Mesodermal cell (in vitro differentiated cells): ENCODE data around the gene CACNA1E.
"Not testable (repeated sequence)": the region's sequence is repeated elsewhere in the genome, so short reads cannot be mapped to it uniquely, and the experiment has no call there.

Experiments used
- H3K27ac ChIP-seq: 2 replicates; pipeline ENCODE4 v1.7.0; 2013; ENCODE audit warnings: mild to moderate bottlenecking, low read depth, low read length, moderate library complexity; ENCODE audit not compliant: severe bottlenecking
- H3K36me3 ChIP-seq: 2 replicates; pipeline ENCODE4 v1.7.1; 2013; ENCODE audit warnings: mild to moderate bottlenecking, low read length, moderate library complexity; ENCODE audit not compliant: control insufficient read depth, insufficient read depth
- H3K4me1 ChIP-seq: one replicate; pipeline ENCODE4 v1.7.1; 2013; ENCODE audit warnings: mild to moderate bottlenecking, low read length; ENCODE audit not compliant: insufficient read depth, control insufficient read depth, poor library complexity, severe bottlenecking
- H3K4me3 ChIP-seq: 2 replicates; pipeline ENCODE4 v1.7.0; 2013; ENCODE audit warnings: low read length, control low read depth, mild to moderate bottlenecking; ENCODE audit not compliant: insufficient read depth, poor library complexity, severe bottlenecking; ENCODE audit errors: extremely low read depth
- H3K9me3 ChIP-seq: 2 replicates; pipeline ENCODE4 v1.7.1; 2013; ENCODE audit warnings: mild to moderate bottlenecking, low read length, moderate library complexity; ENCODE audit not compliant: control insufficient read depth
- whole genome bisulfite sequencing, 2 experiments: methylation state at CpG; one replicate each; pipeline ENCODE4 v1.1.5; 2013; ENCODE audit warnings: missing lambda C conversion rate in 2 of 2; ENCODE audit not compliant: insufficient coverage in 2 of 2; 5-methylcytosine and 5-hydroxymethylcytosine counted together

Gene CACNA1E

DNA sequence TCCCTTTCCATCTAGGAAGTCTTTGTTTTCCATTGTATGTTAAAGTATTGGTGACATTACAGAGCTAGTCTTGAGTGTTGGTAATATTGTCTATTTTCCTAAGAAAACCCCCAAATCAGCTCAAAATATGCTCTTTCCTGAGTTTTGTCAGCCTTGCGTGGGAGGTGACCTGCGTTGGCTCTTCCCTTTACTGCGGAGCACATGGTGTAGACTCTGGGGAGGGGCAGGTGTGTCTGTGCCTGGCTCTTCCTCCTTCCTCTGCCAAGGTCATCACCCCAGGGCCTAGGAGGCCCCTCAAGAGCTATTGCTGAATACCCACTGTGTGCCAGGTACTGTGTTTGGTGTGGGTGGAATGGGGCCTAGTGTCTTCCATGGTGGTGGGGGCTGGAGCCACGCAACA lies 33.4 kb downstream of the CACNA1E start:
- H3K27ac ChIP-seq, result no peak overlapping the region
- H3K4me1 ChIP-seq, result no peaks in the 10 kb centered on the region
- no peaks in the 10 kb centered on the region for H3K9me3 ChIP-seq
- no peaks in the 10 kb centered on the region for H3K36me3 ChIP-seq
- 86 to 94% methylated on average over 1 to 2 of the region's 4 CpGs for WGBS, 2 experiments
- H3K4me3 ChIP-seq, result no peak overlapping the region

DNA sequence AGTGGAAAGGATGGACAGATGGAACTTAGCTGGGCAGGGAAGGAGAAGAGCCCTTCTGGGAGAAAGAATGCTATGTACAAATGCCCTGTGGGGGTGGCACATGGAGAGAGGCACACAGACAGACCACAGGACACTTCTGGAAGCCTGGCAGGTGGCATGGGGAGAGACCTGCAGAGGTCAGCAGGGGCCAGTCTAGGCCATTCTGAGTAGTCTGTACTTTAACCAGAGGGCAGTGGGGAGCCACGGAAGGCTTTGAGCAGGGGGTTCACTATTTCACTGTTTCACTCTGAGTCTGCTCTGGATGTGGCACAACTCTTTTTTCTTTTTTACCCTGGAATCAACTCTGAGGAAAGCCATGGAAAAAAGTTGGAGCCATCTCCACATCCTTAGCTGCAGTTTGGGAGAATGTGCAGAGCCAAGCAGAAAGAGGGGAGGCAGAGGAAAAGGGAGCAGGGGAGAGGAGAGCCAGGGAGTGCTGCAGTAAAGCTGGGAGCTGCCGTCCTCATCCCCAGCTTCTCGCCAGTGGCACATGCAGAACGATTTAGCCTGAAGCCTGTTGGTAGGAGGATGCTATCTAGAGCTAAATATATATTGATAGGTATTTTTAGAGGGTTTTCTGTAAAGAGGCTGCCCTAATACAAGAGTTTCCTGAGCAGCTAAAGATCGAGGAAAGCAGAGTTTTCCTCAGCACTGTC lies 34.0 kb downstream of the CACNA1E start:
- H3K4me1 ChIP-seq, result no peaks in the 10 kb centered on the region
- WGBS, 2 experiments, result 64 to 66% methylated on average over 5 of the region's 5 CpGs
- H3K36me3 ChIP-seq, result no peaks in the 10 kb centered on the region
- H3K9me3 ChIP-seq, result no peaks in the 10 kb centered on the region
- no peak overlapping the region for H3K4me3 ChIP-seq
- H3K27ac ChIP-seq, result no peak overlapping the region

DNA sequence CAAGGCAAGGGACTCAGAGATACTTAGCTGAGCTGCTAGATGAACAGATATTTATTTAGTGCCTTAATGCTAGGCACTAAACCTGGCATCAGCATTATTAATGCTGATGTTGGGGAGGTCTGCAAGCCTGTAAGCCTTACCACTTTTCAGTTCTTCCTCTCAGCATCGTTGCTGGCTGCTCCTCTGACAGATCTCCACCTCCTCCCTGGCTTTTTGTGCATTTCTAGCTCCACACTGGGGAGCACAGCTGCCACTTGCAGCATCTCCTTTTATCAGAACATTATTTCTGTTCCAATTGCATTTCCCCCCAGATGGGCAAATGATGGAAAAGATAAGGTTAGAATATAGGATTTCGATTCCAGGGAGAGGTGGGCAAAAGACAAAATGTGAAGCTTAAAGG lies 34.8 kb downstream of the CACNA1E start:
- WGBS, 2 experiments, result 69 to 93% methylated on average over 2 of the region's 2 CpGs
- no peaks in the 10 kb centered on the region for H3K9me3 ChIP-seq
- no peaks in the 10 kb centered on the region for H3K36me3 ChIP-seq
- no peak overlapping the region for H3K27ac ChIP-seq
- H3K4me1 ChIP-seq, result no peaks in the 10 kb centered on the region
- H3K4me3 ChIP-seq, result no peak overlapping the region

DNA sequence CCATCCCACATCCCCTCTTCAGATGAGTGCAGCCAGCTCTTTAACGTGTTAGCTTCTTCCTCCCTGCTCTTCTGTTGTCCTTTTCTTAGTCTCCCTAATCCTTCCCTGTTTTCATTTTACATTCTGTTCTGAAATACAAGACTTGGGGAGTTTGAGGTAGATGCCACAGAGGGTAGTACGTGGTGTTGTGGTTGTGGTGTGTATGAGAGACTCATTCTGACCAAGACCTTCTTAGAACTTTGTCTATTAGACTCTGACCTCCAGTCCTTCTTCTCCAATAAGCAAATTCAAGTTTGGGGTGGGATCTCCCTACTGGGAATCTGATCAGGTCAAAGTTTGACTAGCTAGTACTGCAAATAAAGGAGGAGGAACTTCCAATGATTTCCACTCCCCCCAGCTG lies 39.5 kb downstream of the CACNA1E start:
- Histone ChIP-seq H3K9me3 (no peaks in the 10 kb centered on the region), H3K36me3 (no peaks in the 10 kb centered on the region), H3K4me3 (no peak overlapping the region), H3K4me1 (no peaks in the 10 kb centered on the region), H3K27ac (no peak overlapping the region)
- WGBS, 2 experiments, result 80% methylated on average over 1 of the region's 2 CpGs; no CpG with 5 or more reads in 1 of the 2 experiments

DNA sequence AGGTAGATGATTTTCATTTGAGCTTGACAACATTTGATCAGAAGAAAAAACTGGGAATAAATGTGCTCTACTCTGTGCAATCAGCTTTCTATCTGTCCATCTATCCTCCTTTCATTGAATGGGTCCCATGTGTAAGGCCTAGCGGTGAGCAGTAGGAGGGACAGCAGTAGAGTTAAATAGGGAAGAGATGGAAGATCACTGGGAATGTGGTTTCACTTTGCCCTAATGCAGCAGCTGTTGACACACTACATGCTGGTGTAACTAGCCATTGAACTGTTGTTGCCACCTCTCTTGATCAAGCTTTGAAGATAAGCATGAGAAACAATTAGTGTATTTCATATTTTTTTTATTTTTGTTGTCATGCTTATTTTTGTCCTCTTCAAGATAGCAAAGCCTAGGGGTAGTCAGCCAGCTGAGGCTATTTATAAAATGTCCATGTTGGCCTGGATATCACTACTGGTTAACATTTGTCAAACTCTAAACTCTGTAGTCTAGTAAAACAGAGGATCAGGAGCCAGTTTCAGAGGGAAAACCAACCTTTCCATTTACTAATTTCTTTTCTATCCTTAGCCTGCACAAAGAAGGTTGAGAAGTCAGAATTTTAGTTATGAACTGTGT lies 41.9 kb downstream of the CACNA1E start:
- Histone ChIP-seq H3K9me3 (peaks cover 6% of the 10 kb centered on the region), H3K27ac (no peak overlapping the region), H3K4me1 (no peaks in the 10 kb centered on the region), H3K36me3 (no peaks in the 10 kb centered on the region), H3K4me3 (no peak overlapping the region)
- WGBS, 2 experiments, result no CpG with 5 or more reads among the region's 1 CpG

DNA sequence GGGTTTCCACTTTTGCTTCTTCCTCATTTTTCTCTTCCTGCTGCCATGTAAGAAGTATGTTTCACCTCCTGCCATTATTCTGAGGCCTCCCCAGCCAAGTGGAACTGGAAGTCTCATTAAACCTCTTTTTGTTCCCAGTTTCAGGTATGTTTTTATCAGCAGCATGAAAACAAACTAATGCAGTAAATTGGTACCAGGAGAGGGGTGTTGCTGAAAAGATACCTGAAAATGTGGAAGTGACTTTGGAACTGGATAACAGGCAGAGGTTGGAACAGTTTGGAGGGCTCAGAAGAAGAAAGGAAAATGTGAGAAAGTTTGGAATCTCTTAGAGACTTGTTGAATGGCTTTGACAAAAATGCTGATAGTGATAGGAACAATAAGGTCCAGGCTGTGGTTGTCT lies 44.9 kb downstream of the CACNA1E start:
- not testable (repeated sequence) for H3K4me1 ChIP-seq, H3K4me3 ChIP-seq, H3K9me3 ChIP-seq, H3K27ac ChIP-seq, H3K36me3 ChIP-seq

DNA sequence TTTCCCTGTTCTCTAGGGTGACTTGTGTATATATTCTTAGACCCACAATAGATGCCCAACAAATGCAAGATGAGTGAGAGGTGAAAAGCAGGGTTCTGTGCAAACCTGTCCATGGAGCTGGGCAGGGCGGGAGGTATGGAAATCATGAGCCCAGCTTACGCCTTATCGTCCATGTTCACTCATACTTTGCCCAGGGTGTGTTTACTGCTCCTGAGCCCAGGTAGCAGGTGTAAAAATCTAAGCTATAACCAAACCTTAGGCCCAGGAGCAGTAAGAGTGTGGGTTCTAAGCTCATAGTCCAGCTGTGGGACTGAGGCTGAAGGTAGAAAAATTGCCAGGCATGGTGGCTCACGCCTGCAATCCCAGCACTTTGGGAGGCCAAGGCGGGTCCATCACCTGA lies 48.1 kb downstream of the CACNA1E start:
- 90 to 93% methylated on average over 5 of the region's 5 CpGs for WGBS, 2 experiments
- Histone ChIP-seq H3K4me1 (no peaks in the 10 kb centered on the region), H3K9me3 (peaks cover 6% of the 10 kb centered on the region), H3K36me3 (no peaks in the 10 kb centered on the region), H3K27ac (no peak overlapping the region), H3K4me3 (no peak overlapping the region)

DNA sequence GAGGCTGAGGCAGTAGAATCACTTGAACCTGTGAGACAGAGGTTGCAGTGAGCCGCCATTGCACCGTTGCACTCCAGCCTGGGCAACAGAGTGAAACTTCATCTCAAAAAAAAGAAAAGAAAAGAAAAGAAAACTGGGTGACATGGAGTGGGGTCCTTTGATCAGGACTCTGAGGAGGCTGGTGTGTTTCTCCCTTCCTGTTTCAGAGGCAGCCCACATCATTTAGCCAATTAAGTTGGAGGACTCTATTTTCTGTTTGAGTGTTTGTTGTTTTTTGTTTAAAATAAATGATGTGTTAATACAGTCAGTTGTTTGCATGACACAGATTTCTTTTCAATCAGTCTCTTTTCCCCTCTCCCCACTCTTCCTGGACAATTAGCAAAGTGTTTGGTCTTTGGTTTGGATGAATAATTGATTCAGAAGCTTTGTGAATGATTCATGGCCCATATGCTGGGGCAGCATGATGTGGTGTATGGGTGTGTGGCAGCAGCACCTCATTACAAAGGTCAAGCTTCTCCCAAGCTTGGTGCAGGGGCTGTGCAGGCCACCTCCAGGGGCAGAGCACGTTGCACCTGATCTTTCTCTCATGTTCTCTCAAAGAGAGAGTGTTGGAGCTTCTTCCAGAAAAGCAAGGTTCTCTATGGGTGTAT lies 48.8 kb downstream of the CACNA1E start:
- Histone ChIP-seq H3K9me3 (peaks cover 6% of the 10 kb centered on the region), H3K4me1 (no peaks in the 10 kb centered on the region), H3K4me3 (no peak overlapping the region), H3K27ac (no peak overlapping the region), H3K36me3 (no peaks in the 10 kb centered on the region)
- WGBS, 2 experiments, result 83 to 86% methylated on average over 2 to 3 of the region's 3 CpGs

DNA sequence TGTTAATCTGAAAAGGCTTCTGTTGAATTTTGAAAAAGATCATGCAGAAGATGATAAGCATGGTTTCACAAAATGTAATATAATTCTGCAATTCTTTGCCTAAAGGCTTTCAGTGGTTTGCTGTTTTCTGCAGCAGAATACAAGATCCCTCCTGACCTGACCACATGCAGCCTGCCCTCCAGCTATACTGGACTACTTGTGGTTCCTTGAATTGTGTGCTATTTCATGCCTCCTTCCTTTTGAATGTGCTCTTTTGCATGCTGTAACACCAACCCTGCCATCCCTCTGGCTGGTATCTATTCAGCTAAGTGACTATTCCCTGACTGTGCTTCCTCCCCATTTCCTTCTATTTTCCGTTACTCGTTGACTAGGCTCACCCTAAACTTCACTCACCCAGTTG lies 55.5 kb downstream of the CACNA1E start:
- Histone ChIP-seq H3K36me3 (no peaks in the 10 kb centered on the region), H3K4me3 (no peak overlapping the region), H3K4me1 (no peaks in the 10 kb centered on the region), H3K9me3 (no peaks in the 10 kb centered on the region), H3K27ac (no peak overlapping the region)
- WGBS, 2 experiments, result 20% methylated on average over 2 of the region's 2 CpGs; no CpG with 5 or more reads in 1 of the 2 experiments

DNA sequence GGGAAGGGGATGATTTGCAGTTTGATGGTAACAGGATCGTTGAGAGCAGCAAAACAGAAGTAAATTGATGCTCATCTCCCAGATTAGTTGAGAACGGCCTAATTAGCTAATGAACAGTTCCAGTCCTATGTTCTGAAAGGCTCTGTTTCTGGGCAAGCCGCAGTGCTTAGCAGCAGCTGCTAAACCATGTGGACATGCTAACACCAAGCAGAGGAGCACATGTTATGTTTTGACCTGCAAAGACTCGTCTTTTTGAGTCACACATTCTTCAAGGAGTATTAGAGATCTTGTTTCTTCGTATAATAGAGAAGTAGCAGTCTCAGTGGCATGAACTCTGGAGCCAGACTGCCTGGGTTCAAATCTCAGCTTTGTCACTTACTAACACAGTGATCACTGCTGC lies 58.1 kb downstream of the CACNA1E start:
- Histone ChIP-seq H3K4me1 (peaks cover 4% of the 10 kb centered on the region), H3K27ac (no peak overlapping the region), H3K9me3 (no peaks in the 10 kb centered on the region), H3K4me3 (no peak overlapping the region), H3K36me3 (no peaks in the 10 kb centered on the region)
- 92 to 96% methylated on average over 4 to 5 of the region's 5 CpGs for WGBS, 2 experiments

DNA sequence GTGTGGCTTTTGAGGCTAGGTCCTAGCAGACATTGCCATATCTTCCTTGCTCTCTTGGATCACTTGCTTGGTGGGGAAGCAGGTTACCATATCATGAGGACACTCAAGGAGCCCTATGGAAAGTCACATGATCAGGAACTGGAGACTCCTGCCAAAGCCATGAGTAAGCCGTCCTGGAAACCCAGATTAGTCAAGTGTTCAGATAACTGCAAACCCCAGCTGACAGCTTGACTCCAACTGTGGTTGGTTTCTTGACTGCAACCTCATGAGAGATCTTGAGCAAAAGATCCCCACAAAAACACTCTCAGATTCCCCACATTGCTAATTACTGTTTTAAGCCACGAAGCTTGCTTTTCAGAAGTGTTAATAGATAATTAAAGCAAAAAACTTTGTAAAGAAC lies 58.6 kb downstream of the CACNA1E start:
- Histone ChIP-seq H3K4me3 (no peak overlapping the region), H3K36me3 (no peaks in the 10 kb centered on the region), H3K4me1 (peaks cover 4% of the 10 kb centered on the region), H3K9me3 (no peaks in the 10 kb centered on the region), H3K27ac (no peak overlapping the region)
- 70 to 86% methylated on average over 1 of the region's 2 CpGs for WGBS, 2 experiments
